ENCODE measurements around the gene CPNE4.

The CPNE4 gene

DNA sequence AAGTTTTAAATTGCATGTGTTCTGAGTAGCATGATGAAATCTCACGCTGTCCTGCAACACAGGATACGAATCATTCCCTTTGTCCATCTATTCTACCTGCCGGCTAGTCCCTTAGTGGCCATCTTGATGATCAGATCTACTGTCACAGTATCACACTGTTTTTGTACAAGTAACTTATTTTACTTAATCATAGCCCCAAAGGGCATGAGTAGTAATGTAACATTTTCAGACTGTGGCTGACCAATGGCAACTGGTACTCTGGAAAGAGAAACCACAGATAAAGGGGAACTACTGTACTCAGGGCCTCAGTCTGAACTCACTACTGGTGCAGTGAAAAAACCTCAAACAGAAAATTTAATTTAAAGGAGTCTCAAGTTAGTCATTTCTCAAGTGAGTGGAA lies 404.7 kb downstream of the CPNE4 start:
- H3K4me3 ChIP-seq (ENCODE audit: low read depth, low read length) = no peak overlapping the region
- TF ChIP-seq, protein P1, sequence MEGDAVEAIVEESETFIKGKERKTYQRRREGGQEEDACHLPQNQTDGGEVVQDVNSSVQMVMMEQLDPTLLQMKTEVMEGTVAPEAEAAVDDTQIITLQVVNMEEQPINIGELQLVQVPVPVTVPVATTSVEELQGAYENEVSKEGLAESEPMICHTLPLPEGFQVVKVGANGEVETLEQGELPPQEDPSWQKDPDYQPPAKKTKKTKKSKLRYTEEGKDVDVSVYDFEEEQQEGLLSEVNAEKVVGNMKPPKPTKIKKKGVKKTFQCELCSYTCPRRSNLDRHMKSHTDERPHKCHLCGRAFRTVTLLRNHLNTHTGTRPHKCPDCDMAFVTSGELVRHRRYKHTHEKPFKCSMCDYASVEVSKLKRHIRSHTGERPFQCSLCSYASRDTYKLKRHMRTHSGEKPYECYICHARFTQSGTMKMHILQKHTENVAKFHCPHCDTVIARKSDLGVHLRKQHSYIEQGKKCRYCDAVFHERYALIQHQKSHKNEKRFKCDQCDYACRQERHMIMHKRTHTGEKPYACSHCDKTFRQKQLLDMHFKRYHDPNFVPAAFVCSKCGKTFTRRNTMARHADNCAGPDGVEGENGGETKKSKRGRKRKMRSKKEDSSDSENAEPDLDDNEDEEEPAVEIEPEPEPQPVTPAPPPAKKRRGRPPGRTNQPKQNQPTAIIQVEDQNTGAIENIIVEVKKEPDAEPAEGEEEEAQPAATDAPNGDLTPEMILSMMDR (IDR thresholded peaks at IDR 0.05; ENCODE audit: borderline replicate concordance, insufficient read depth, low read depth, low read length) = no peak

DNA sequence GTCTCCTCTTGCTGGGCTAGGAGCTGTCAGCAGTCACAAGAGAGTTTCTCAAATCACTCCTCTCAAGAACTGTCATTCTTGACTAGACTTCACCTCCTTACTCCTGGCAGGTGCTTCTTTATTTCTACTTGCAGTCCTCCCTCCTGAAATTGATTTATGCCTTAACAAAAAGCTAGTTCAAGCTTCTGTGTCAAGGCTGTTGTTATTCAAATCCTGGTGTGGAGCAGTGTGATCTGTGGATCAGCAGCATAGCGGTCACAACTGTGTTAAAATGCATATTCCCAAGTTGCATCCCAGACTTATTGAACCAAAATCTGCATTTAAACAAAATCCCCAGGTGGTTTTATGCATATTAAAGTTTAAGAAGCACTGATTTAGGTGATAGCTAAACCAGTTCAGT lies 411.4 kb downstream of the CPNE4 start:
- H3K4me3 ChIP-seq (ENCODE audit: low read depth, low read length) = no peak overlapping the region
- TF ChIP-seq, protein P1 (IDR thresholded peaks at IDR 0.05; ENCODE audit: borderline replicate concordance, insufficient read depth, low read depth, low read length) = no peak

DNA sequence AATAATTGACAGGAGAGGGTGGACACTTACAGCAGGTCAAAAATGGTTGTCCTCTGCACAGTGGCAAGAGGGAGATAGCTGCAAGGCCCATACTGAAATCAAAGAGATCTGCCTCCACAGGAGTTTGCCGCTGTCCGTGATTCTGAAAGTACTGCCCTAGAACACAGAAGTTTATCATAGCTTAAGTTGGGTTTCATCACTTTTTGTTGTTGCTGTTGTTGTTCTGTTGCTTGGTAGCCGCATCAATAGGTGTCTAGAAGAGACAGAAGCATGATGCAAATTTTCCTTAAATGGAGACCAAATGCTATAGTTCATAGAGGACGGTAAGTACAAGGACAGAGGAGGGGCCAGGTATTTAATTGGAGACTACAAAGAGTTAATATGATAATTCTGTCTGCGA lies 412.1 kb downstream of the CPNE4 start:
- no peak overlapping the region for H3K4me3 ChIP-seq (ENCODE audit: low read depth, low read length)
- TF ChIP-seq, protein P1 (IDR thresholded peaks at IDR 0.05; ENCODE audit: borderline replicate concordance, insufficient read depth, low read depth, low read length) = no peak

DNA sequence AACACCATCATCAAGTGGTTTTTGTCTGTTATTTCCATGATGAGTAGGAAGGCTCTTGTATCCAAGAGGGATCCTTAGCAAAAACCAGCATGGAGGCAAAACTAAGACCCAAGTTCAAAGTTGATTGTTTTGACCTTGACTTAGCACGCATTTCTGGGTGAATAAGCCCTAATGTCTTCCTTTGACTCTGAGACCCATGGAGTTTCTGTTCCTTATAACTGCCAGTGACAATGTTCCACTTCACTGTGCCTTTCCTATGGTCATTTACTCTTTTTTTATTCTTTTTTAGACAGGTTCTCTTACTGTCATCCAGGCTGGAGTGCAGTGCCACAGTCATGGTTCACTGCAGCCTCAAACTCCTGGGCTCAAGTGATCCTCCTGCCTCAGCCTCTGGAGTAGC lies 413.8 kb downstream of the CPNE4 start:
- TF ChIP-seq, protein P1 (IDR thresholded peaks at IDR 0.05; ENCODE audit: borderline replicate concordance, insufficient read depth, low read depth, low read length) = no peak
- H3K4me3 ChIP-seq (ENCODE audit: low read depth, low read length) = no peak overlapping the region

DNA sequence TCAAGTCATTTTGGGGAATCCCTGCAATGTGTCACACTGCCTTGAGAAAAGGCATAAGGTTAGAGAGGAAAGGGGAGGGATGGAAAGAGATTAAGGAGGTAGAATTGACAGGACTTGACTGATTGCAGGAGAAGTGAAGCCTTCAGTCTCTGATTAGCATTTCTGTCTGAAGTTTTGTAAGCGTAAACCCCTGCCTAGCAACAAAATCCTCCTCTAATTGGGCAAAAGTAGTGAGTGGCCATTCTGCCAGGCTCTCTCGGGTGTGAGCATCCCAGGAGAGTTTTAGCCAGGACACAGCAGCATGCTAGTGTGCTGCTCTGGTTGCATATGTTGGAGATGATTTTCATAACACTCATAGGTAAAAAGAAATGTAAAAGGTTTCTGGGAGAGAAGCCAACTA lies 415.0 kb downstream of the CPNE4 start:
- TF ChIP-seq, protein P1 (IDR thresholded peaks at IDR 0.05; ENCODE audit: borderline replicate concordance, insufficient read depth, low read depth, low read length) = no peak
- no peak overlapping the region for H3K4me3 ChIP-seq (ENCODE audit: low read depth, low read length)

DNA sequence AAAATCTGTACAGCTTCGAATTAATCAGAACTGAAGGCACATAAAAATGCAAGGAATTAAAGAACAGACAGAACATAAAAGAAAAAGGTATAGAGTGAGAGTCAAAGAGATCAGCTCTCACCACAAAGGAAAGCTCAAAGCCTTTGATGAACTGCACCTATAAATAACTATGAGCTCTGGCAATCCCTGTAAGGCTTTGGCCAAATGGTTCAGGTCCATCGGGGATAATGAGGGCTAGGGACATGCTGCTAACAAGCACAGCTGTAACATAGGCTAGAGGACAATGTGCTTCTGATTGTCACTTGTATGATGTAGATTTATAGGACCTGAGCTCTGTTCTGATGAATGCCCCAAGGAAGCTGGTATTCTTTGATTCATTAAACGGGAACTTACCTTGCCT lies 418.1 kb downstream of the CPNE4 start:
- TF ChIP-seq, protein P1 (IDR thresholded peaks at IDR 0.05; ENCODE audit: borderline replicate concordance, insufficient read depth, low read depth, low read length) = no peak

DNA sequence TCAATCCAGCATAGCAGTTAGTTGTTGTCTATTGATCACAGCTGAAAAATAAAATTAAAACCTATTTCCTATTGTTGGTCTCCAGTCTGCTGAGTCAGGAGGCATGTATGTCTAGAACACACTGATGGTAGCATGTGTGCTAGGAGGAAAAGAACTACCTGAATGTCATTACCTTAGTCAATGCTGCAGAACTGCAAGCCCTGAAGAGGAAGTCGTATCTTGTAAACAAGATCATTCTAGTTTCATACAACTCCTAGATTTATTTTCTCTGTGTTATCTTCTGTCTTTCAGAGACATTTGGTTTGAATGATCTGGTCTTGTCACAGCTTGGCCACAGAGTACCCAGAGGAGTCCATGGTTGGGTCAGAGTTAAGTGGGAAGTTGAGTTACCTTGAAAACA lies 422.1 kb downstream of the CPNE4 start:
- TF ChIP-seq, protein P1 (IDR thresholded peaks at IDR 0.05; ENCODE audit: borderline replicate concordance, insufficient read depth, low read depth, low read length) = no peak
- no peak overlapping the region for H3K4me3 ChIP-seq (ENCODE audit: low read depth, low read length)

More for the DNA sequence above, 418.1 kb downstream of the CPNE4 start:
- no peak overlapping the region for H3K4me3 ChIP-seq (ENCODE audit: low read depth, low read length)
